K562 (cell line): ENCODE results near the gene KTN1. TPM values are rescaled to one million over a fixed set of nuclear protein-coding genes. Genes with fewer than 3 reads are reported as not detected.

Experiments used
- ATAC-seq: fragments of 200-7000 bp; cut with Tn5 transposase; 3 replicates; pipeline ENCODE4 v1.9.1; 2020; ENCODE audit warnings: moderate library complexity
- BruUV-seq: library from RNA; stranded (reverse); fragments of 400-500 nt; replicated peaks from 2 replicates; lab custom pipeline; 2021; lab: Mats Ljungman, UMichigan
- CTCF ChIA-PET: fragments of 300-600 bp; formaldehyde crosslinking; extraction: SDS; loops from one replicate; lab custom pipeline; 2021; ENCODE audit warnings: low intra/inter-chr PET ratio; lab: Yijun Ruan, JAX
- POLR2A ChIA-PET: fragments of 300-600, 350-650 bp; sonication (Branson Sonifier 250); formaldehyde crosslinking; extraction: SDS; loops from one replicate; lab custom pipeline; 2021; ENCODE audit warnings: antibody characterized with exemption, inconsistent platforms; lab: Yijun Ruan, JAX
- DNase-seq, 4 experiments: peaks; one replicate each; pipeline versions ENCODE4 v3.0.0 to v3.0.0-alpha.2; 2011 to 2018; ENCODE audit warnings: low spot score in 3 of 4, mixed read lengths in 3 of 4; ENCODE audit errors: extremely low read depth in 1 of 4
- FAIRE-seq: peaks from 2 replicates; lab custom pipeline; 2011; peaks lifted over from hg19 to GRCh38; lab: Jason Lieb, UNC
- H2AFZ ChIP-seq: 2 replicates; pipeline ENCODE4 v1.6.0; 2011; ENCODE audit warnings: low read depth, low read length, control low read depth, inconsistent platforms
- H3K27ac ChIP-seq: fragments of 200-600 bp; 3 replicates; pipeline ENCODE4 v1.8.0; 2011; ENCODE audit warnings: low read depth, mild to moderate bottlenecking, control low read depth, inconsistent platforms, low read length, moderate library complexity, mixed read lengths; ENCODE audit errors: extremely low read depth
- H3K27me3 ChIP-seq, 2 experiments: fragments of 300-600 bp in 1 of 2; 2 replicates in 1 of 2; 3 replicates in 1 of 2; pipeline versions ENCODE4 v1.6.0 to v1.8.0; 2011; ENCODE audit warnings: inconsistent platforms in 2 of 2, low read length in 2 of 2, mild to moderate bottlenecking in 1 of 2, mixed read lengths in 1 of 2, moderate library complexity in 1 of 2; ENCODE audit not compliant: control insufficient read depth in 2 of 2, insufficient read depth in 2 of 2
- H3K36me3 ChIP-seq: fragments of 300-600 bp; 3 replicates; pipeline ENCODE4 v1.8.0; 2011; ENCODE audit warnings: mild to moderate bottlenecking, low read length, inconsistent platforms; ENCODE audit not compliant: control insufficient read depth, insufficient read depth
- H3K4me1 ChIP-seq, 2 experiments: fragments of 200-600 bp in 1 of 2; replicated peaks in 1 of 2; 2 replicates in 1 of 2; 3 replicates in 1 of 2; pipeline versions ENCODE4 v1.5.1 to v1.8.0; 2011; ENCODE audit warnings: inconsistent platforms in 2 of 2, low read length in 2 of 2, mild to moderate bottlenecking in 1 of 2, mixed read lengths in 1 of 2, moderate library complexity in 1 of 2; ENCODE audit not compliant: control insufficient read depth in 2 of 2, insufficient read depth in 2 of 2
- H3K4me2 ChIP-seq: 2 replicates; pipeline ENCODE4 v1.6.1; 2011; ENCODE audit warnings: low read length, control low read depth, inconsistent platforms, mixed read lengths; ENCODE audit not compliant: insufficient read depth
- H3K4me3 ChIP-seq: fragments of 200-600 bp; sonication (generic), shearing (Covaris generic); 2 replicates; pipeline ENCODE4 v1.5.1; 2016; ENCODE audit warnings: control low read depth, inconsistent platforms
- H3K79me2 ChIP-seq: fragments of 200-600 bp; 3 replicates; pipeline ENCODE4 v1.8.0; 2011; ENCODE audit warnings: low read length, inconsistent platforms; ENCODE audit not compliant: control insufficient read depth, insufficient read depth
- H3K9ac ChIP-seq, 2 experiments: 2 replicates each; pipeline versions ENCODE4 v1.6.0 to v1.6.1; 2011; ENCODE audit warnings: low read depth in 2 of 2, low read length in 2 of 2, control low read depth in 1 of 2, inconsistent platforms in 1 of 2, mild to moderate bottlenecking in 1 of 2, mixed read lengths in 1 of 2; ENCODE audit not compliant: insufficient read depth in 1 of 2
- H3K9me1 ChIP-seq: one replicate; pipeline ENCODE4 v1.6.0; 2011; ENCODE audit warnings: inconsistent platforms, mild to moderate bottlenecking, low read length, moderate library complexity; ENCODE audit not compliant: control insufficient read depth, insufficient read depth
- H3K9me3 ChIP-seq: replicated peaks from 2 replicates; pipeline ENCODE4 v1.5.1; 2011; ENCODE audit warnings: low read depth, low read length, inconsistent platforms; ENCODE audit not compliant: control insufficient read depth, insufficient read depth
- H4K20me1 ChIP-seq: replicated peaks from 2 replicates; pipeline ENCODE4 v1.6.1; 2011; ENCODE audit warnings: low read length, inconsistent platforms, mixed read lengths; ENCODE audit not compliant: control insufficient read depth, insufficient read depth
- CREM ChIP-seq: IDR thresholded peaks from 2 replicates; pipeline ENCODE4 v1.6.1; 2014; ENCODE audit warnings: antibody characterized with exemption, low read depth
- DPF2 ChIP-seq: fragments of 450-650 bp; IDR thresholded peaks from 2 replicates; pipeline ENCODE4 v1.6.1; 2016
- E2F3 ChIP-seq: fragments of 250-450 bp; sonication (Bioruptor Pico); IDR thresholded peaks from 2 replicates; pipeline ENCODE4 v1.4.0; 2020; ENCODE audit warnings: mild to moderate bottlenecking
- FOXJ3 ChIP-seq: sonication (generic); formaldehyde crosslinking; IDR thresholded peaks from 2 replicates; pipeline ENCODE4 v1.4.0; 2020; ENCODE audit warnings: mild to moderate bottlenecking, missing genetic modification reagents
- HSF4 ChIP-seq: fragments of 250-450 bp; sonication (Bioruptor Pico); IDR thresholded peaks from 2 replicates; pipeline ENCODE4 v2.1.2; 2022; ENCODE audit warnings: mild to moderate bottlenecking, moderate library complexity, borderline replicate concordance
- ILK ChIP-seq: fragments of 450-650 bp; IDR thresholded peaks from 2 replicates; pipeline ENCODE4 v1.6.1; 2016; ENCODE audit warnings: missing genetic modification characterization, low read depth, mild to moderate bottlenecking, missing compliant biosample characterization, moderate library complexity, borderline replicate concordance
- IRF2 ChIP-seq: sonication (generic); formaldehyde crosslinking; IDR thresholded peaks from 2 replicates; pipeline ENCODE4 v1.8.1; 2022; ENCODE audit warnings: mild to moderate bottlenecking, missing genetic modification reagents
- MECOM ChIP-seq: fragments of 250-450 bp; sonication (Bioruptor Pico); IDR thresholded peaks from 2 replicates; pipeline ENCODE4 v1.8.0; 2022; ENCODE audit warnings: inconsistent platforms
- RBM25 ChIP-seq: fragments of 200-400 bp; formaldehyde crosslinking; IDR thresholded peaks from 2 replicates; pipeline ENCODE4 v1.6.1; 2018; ENCODE audit warnings: low read length, low read depth, moderate library complexity; ENCODE audit not compliant: severe bottlenecking
- TAF7 ChIP-seq: fragments of 450-650 bp; IDR thresholded peaks from 2 replicates; pipeline ENCODE4 v1.6.1; 2016; ENCODE audit warnings: missing genetic modification characterization, missing compliant biosample characterization
- TAF9B ChIP-seq: fragments of 450-650 bp; IDR thresholded peaks from 2 replicates; pipeline ENCODE4 v1.6.1; 2018; ENCODE audit warnings: mild to moderate bottlenecking; ENCODE audit not compliant: partially characterized antibody
- TCF15 ChIP-seq: fragments of 250-450 bp; sonication (Bioruptor Pico); IDR thresholded peaks from 2 replicates; pipeline ENCODE4 v1.8.0; 2022; ENCODE audit warnings: moderate library complexity, mild to moderate bottlenecking, inconsistent platforms
- YBX1 ChIP-seq: fragments of 450-650 bp; IDR thresholded peaks from 2 replicates; pipeline ENCODE4 v1.7.1; 2016; ENCODE audit warnings: mild to moderate bottlenecking
- ZBTB34 ChIP-seq: fragments of 250-450 bp; sonication (Bioruptor Pico); IDR thresholded peaks from 2 replicates; pipeline ENCODE4 v1.8.0; 2021; ENCODE audit warnings: mild to moderate bottlenecking, moderate library complexity
- WGBS: fragments of 100-300 bp; shearing (Covaris generic); methylation state at CpG from one replicate; pipeline ENCODE4 v1.1.6; 2016; ENCODE audit warnings: low coverage, mixed read lengths; ENCODE audit not compliant: insufficient coverage; ENCODE audit errors: missing lambda C conversion rate; 5-methylcytosine and 5-hydroxymethylcytosine counted together
- in situ Hi-C: fragments of 300-500 bp; cut with MboI; formaldehyde crosslinking; loops from 4 replicates; pipeline ENCODE4 v1.15.0; 2018; ENCODE audit warnings: inconsistent platforms, mixed read lengths
- intact Hi-C: fragments of 100-400 bp; cut with micrococcal nuclease; formaldehyde crosslinking; loops from 2 replicates; pipeline ENCODE4 v1.14.2; 2022
- polyA plus RNA-seq, 8 experiments: library from polyadenylated mRNA; depleted of rRNA in 4 of 8; stranded (reverse) in 5 of 8; unstranded in 3 of 8; fragments of >200 nt; fragmentation: Nextera tagmentation in 2 of 8; fragmentation: Illumina TruSeq in 1 of 8; extraction: Ambion mirVana in 2 of 8; extraction: Trizol in 1 of 8; gene quantifications; 2 replicates each; pipeline versions ENCODE4 v1.2.1 to v1.2.3, GENCODE V29; 2011 to 2014; ENCODE audit warnings: inconsistent platforms in 1 of 8, missing spikeins in 1 of 8
- total RNA-seq, 7 experiments: library from RNA; depleted of rRNA in 6 of 7; stranded (reverse); fragments of >200 nt in 6 of 7; fragmentation: Illumina TruSeq in 2 of 7; extraction: Trizol in 2 of 7; gene quantifications; 2 replicates each; pipeline versions ENCODE4 v1.2.1 to v1.2.3, GENCODE V29; 2011 to 2021; ENCODE audit warnings: low replicate concordance in 1 of 7

Gene KTN1
- total and polyA plus RNA-seq, 9 of the 15 experiments (the other 6 are each of a cell fraction or from before 2014, with no cell fraction given), result 34.8 to 120 (median 63.6) TPM

- H3K79me2 ChIP-seq, result no peaks in the 10 kb centered on the region
- H3K4me1 ChIP-seq, result no peaks in the 10 kb centered on the region
- H3K4me2 ChIP-seq, result no peak overlapping the region
- H2AFZ ChIP-seq, result no peak overlapping the region
- no peak overlapping the region for H3K9ac ChIP-seq
- H3K27ac ChIP-seq, result no peak overlapping the region
- H3K36me3 ChIP-seq, result peaks cover 43% of the 10 kb centered on the region; the same call in 2 of the 3 replicates
- no peaks in the 10 kb centered on the region for H3K27me3 ChIP-seq
- intact Hi-C loops, result no loop called here
- H3K4me3 ChIP-seq, result no peak overlapping the region
- DNase-seq (no peak), ATAC-seq (no peak), FAIRE-seq (no peak)
- TF ChIP-seq ILK (tag), result no peak
- TF ChIP-seq E2F3 (CRISPR knock-in tag), result no peak
- no peak for TF ChIP-seq IRF2 (CRISPR knock-in tag)
- TF ChIP-seq DPF2, result no peak
- TF ChIP-seq TAF7, result no peak
- TF ChIP-seq CREM, result no peak
- TF ChIP-seq TAF9B, result no peak
- TF ChIP-seq ZBTB34 (CRISPR knock-in tag), result no peak
- no peak for TF ChIP-seq HSF4 (CRISPR knock-in tag)
- no peak for TF ChIP-seq RBM25
- no peak for TF ChIP-seq MECOM (CRISPR knock-in tag)
- TF ChIP-seq FOXJ3, result no peak
- TF ChIP-seq TCF15, result no peak
- no peak for TF ChIP-seq YBX1
- in situ Hi-C loops, result no loop called here
- WGBS, result 76% methylated on average over 4 of the region's 4 CpGs
- no peaks in the 10 kb centered on the region for H4K20me1 ChIP-seq
- BruUV-seq, result no TSS peak
- no peaks in the 10 kb centered on the region for H3K9me1 ChIP-seq
- ChIA-PET CTCF (no interaction called here), POLR2A (no interaction called here)
- H3K9me3 ChIP-seq, result no peaks in the 10 kb centered on the region
Measured at GRCh38 chr14:55626131-55626530, 46.1 kb downstream of the KTN1 start.
